Measurements from ENCODE around the gene KDM7A. TPM values are rescaled to one million over a fixed set of nuclear protein-coding genes. Genes with fewer than 3 reads are reported as not detected.

KDM7A gene
- total and polyA plus RNA-seq, 9 of the 15 experiments (the other 6 are each of a cell fraction or from before 2014, with no cell fraction given), result 0.90 to 8.4 (median 7.0) TPM

GRCh38 chr7:140214075-140214684 lies 37.4 kb upstream of the KDM7A start (continued):
- no peak for TF ChIP-seq E2F6 (IDR thresholded peaks at IDR 0.05; ENCODE audit: borderline replicate concordance in 1 of 2, extremely low read depth in 1 of 2, insufficient read depth in 1 of 2, insufficient read length in 1 of 2, low read depth in 1 of 2, low read length in 1 of 2, poor library complexity in 1 of 2, severe bottlenecking in 1 of 2)
- no peak for TF ChIP-seq ZNF780A (CRISPR knock-in tag; IDR thresholded peaks at IDR 0.05)
- no peak for TF ChIP-seq RBM14 (IDR thresholded peaks at IDR 0.05; ENCODE audit: borderline replicate concordance, insufficient read depth, low read depth, low read length)
- no peak for TF ChIP-seq MEIS2 (IDR thresholded peaks at IDR 0.05; ENCODE audit: partially characterized antibody)
- no peak for TF ChIP-seq CBX5 (IDR thresholded peaks at IDR 0.05; ENCODE audit: borderline replicate concordance, low read depth)
- no peak for TF ChIP-seq OTX1 (CRISPR knock-in tag; IDR thresholded peaks at IDR 0.05)
- no peak for TF ChIP-seq ZKSCAN3 (CRISPR knock-in tag; IDR thresholded peaks at IDR 0.05)
- TF ChIP-seq ARID4B (CRISPR knock-in tag; IDR thresholded peaks at IDR 0.05), result peak; percentile 24; the same call in 1 of the 2 replicates
- no peak for TF ChIP-seq NCOA1 (IDR thresholded peaks at IDR 0.05; ENCODE audit: low read depth)
- TF ChIP-seq SAP30 (IDR thresholded peaks at IDR 0.05; ENCODE audit: borderline replicate concordance, insufficient read depth, low read depth, low read length, poor library complexity, severe bottlenecking), result no peak
- TF ChIP-seq MCM7 (IDR thresholded peaks at IDR 0.05), result no peak
- no peak for TF ChIP-seq ZNF23 (CRISPR knock-in tag; IDR thresholded peaks at IDR 0.05)
- TF ChIP-seq ZC3H11A (IDR thresholded peaks at IDR 0.05; ENCODE audit: low read depth, low read length), result no peak
- 0 out of 4 replicates have a peak, but pooled peaks of 1 of the 2 experiments have one; percentile 15 for TF ChIP-seq SIX5 (IDR thresholded peaks at IDR 0.05; ENCODE audit: borderline replicate concordance in 1 of 2, insufficient read depth in 1 of 2, low read depth in 1 of 2, low read length in 2 of 2)
- no peak for TF ChIP-seq CBX8 (IDR thresholded peaks at IDR 0.05; ENCODE audit: borderline replicate concordance, extremely low read depth, low read depth, low read length, poor library complexity, severe bottlenecking)

All from K562 (cell line).